HG02938 (cell line): ENCODE measurements around the gene NFX1.

Experiments used
- ATAC-seq: cut with Tn5 transposase; IDR thresholded peaks from one replicate; pipeline ENCODE4 v1.9.1; 2021; ENCODE audit warnings: mild to moderate bottlenecking, moderate library complexity; ENCODE audit not compliant: unreplicated experiment

NFX1 gene

GRCh38 chr9:33290247-33291030 lies at the start of gene NFX1:
Gene NFX1, plus strand, starts transcription at chr9:33290516. Its CDS starts 57 bp downstream, at chr9:33290573.
- peak; percentile 88 for ATAC-seq

- ATAC-seq: no peak
These were observed 49.0 kb upstream of the NFX1 start for GRCh38 chr9:33241298-33241697.

GRCh38 chr9:33242609-33243134 lies 47.6 kb upstream of the NFX1 start:
- no peak for ATAC-seq

GRCh38 chr9:33244137-33244784 lies 46.1 kb upstream of the NFX1 start:
- no peak for ATAC-seq

GRCh38 chr9:33245341-33245740 lies 45.0 kb upstream of the NFX1 start:
- ATAC-seq: no peak

- ATAC-seq: no peak
These were observed 44.0 kb upstream of the NFX1 start for GRCh38 chr9:33246269-33246860.

GRCh38 chr9:33248606-33249005 lies 41.7 kb upstream of the NFX1 start:
- no peak for ATAC-seq

- ATAC-seq: peak; percentile 42
These were observed 41.1 kb upstream of the NFX1 start for GRCh38 chr9:33249087-33249658.

- no peak for ATAC-seq
These were observed 40.3 kb upstream of the NFX1 start for GRCh38 chr9:33249983-33250382.

GRCh38 chr9:33250458-33250995 lies 39.8 kb upstream of the NFX1 start:
- no peak for ATAC-seq

- no peak for ATAC-seq
These were observed 36.1 kb upstream of the NFX1 start for GRCh38 chr9:33254211-33254610.

- ATAC-seq: no peak
These were observed 35.3 kb upstream of the NFX1 start for GRCh38 chr9:33255014-33255413.

- ATAC-seq: no peak
These were observed 34.8 kb upstream of the NFX1 start for GRCh38 chr9:33255471-33255870.

- ATAC-seq: no peak
These were observed 34.1 kb upstream of the NFX1 start for GRCh38 chr9:33256236-33256635.

- no peak for ATAC-seq
These were observed 33.0 kb upstream of the NFX1 start for GRCh38 chr9:33257276-33257675.

GRCh38 chr9:33260372-33260771 lies 29.9 kb upstream of the NFX1 start:
- no peak for ATAC-seq

- ATAC-seq: no peak
These were observed 26.9 kb upstream of the NFX1 start for GRCh38 chr9:33263131-33264002.

- ATAC-seq: peak; percentile 29
These were observed 26.3 kb upstream of the NFX1 start for GRCh38 chr9:33264003-33264472.

- ATAC-seq: peak; percentile 82
These were observed 25.7 kb upstream of the NFX1 start, which contains the start of the genes BAG1 and CHMP5 for GRCh38 chr9:33264473-33265177. Gene BAG1, minus strand, starts transcription at chr9:33264708. Gene CHMP5, plus strand, starts transcription at chr9:33265049. Its CDS starts 30 bp downstream, at chr9:33265079.
